Osteocyte (in vitro differentiated cells): ENCODE measurements around the gene ZBTB8OS. TPM values are rescaled to one million over a fixed set of nuclear protein-coding genes. Genes with fewer than 3 reads are reported as not detected.

Experiments used
- DNase-seq: peaks from one replicate; pipeline ENCODE4 v3.0.0; 2021; ENCODE audit warnings: mixed read lengths; ENCODE audit not compliant: unreplicated experiment; ENCODE audit errors: extremely low spot score
- H3K27ac Mint-ChIP-seq: one replicate; pipeline ENCODE4 v1.8.0; 2021; ENCODE audit warnings: mild to moderate bottlenecking, mixed read lengths; ENCODE audit not compliant: unreplicated experiment
- H3K27me3 Mint-ChIP-seq: one replicate; pipeline ENCODE4 v1.8.0; 2021; ENCODE audit warnings: mixed read lengths; ENCODE audit not compliant: unreplicated experiment
- H3K36me3 Mint-ChIP-seq: one replicate; pipeline ENCODE4 v1.8.0; 2021; ENCODE audit warnings: mixed read lengths; ENCODE audit not compliant: unreplicated experiment
- H3K4me1 Mint-ChIP-seq: one replicate; pipeline ENCODE4 v1.8.0; 2021; ENCODE audit warnings: mixed read lengths; ENCODE audit not compliant: unreplicated experiment
- H3K4me3 Mint-ChIP-seq: one replicate; pipeline ENCODE4 v1.8.0; 2021; ENCODE audit warnings: mild to moderate bottlenecking, moderate library complexity, mixed read lengths; ENCODE audit not compliant: unreplicated experiment
- H3K9me3 Mint-ChIP-seq: one replicate; pipeline ENCODE4 v1.8.0; 2021; ENCODE audit warnings: mixed read lengths; ENCODE audit not compliant: unreplicated experiment
- CTCF ChIP-seq: fragments of 200-600 bp; sonication (generic); IDR thresholded peaks from 2 replicates; pipeline ENCODE4 v1.5.0; 2021; ENCODE audit warnings: antibody characterized with exemption, mild to moderate bottlenecking, moderate library complexity
- total RNA-seq: library from RNA; stranded (reverse); gene quantifications from 2 replicates; pipeline ENCODE4 v1.2.1, GENCODE V29; 2021

ZBTB8OS gene
- total RNA-seq, 1 donor from 2014 or later = 33.2 TPM

- no peaks in the 10 kb centered on the region for H3K4me1 Mint-ChIP-seq
- H3K36me3 Mint-ChIP-seq = peaks cover 22% of the 10 kb centered on the region
- DNase-seq = no peak
- no peak for TF ChIP-seq CTCF
- H3K27ac Mint-ChIP-seq = no peak overlapping the region
- H3K4me3 Mint-ChIP-seq = no peak overlapping the region
- H3K9me3 Mint-ChIP-seq = no peaks in the 10 kb centered on the region
- no peaks in the 10 kb centered on the region for H3K27me3 Mint-ChIP-seq
These were observed 26.6 kb downstream of the ZBTB8OS start for GRCh38 chr1:32623775-32624174.

GRCh38 chr1:32622806-32623681 is 27.3 kb downstream of the ZBTB8OS start:
- peaks cover 22% of the 10 kb centered on the region for H3K36me3 Mint-ChIP-seq
- DNase-seq = no peak
- no peaks in the 10 kb centered on the region for H3K27me3 Mint-ChIP-seq
- no peaks in the 10 kb centered on the region for H3K4me1 Mint-ChIP-seq
- H3K4me3 Mint-ChIP-seq = no peak overlapping the region
- no peak overlapping the region for H3K27ac Mint-ChIP-seq
- no peaks in the 10 kb centered on the region for H3K9me3 Mint-ChIP-seq
- TF ChIP-seq CTCF = no peak

GRCh38 chr1:32622205-32622604 is 28.1 kb downstream of the ZBTB8OS start:
- Mint-ChIP-seq H3K36me3 (peaks cover 18% of the 10 kb centered on the region), H3K4me1 (no peaks in the 10 kb centered on the region), H3K9me3 (no peaks in the 10 kb centered on the region), H3K4me3 (no peak overlapping the region), H3K27ac (no peak overlapping the region), H3K27me3 (no peaks in the 10 kb centered on the region)
- TF ChIP-seq CTCF = no peak
- DNase-seq = no peak

- H3K27ac Mint-ChIP-seq = no peak overlapping the region
- H3K9me3 Mint-ChIP-seq = no peaks in the 10 kb centered on the region
- peak; percentile 42 for TF ChIP-seq CTCF
- no peaks in the 10 kb centered on the region for H3K27me3 Mint-ChIP-seq
- no peaks in the 10 kb centered on the region for H3K4me1 Mint-ChIP-seq
- H3K4me3 Mint-ChIP-seq = no peak overlapping the region
- no peak for DNase-seq
- peaks cover 18% of the 10 kb centered on the region for H3K36me3 Mint-ChIP-seq
These were observed 30.5 kb downstream of the ZBTB8OS start for GRCh38 chr1:32619701-32620485.

- no peak overlapping the region for H3K4me3 Mint-ChIP-seq
- no peaks in the 10 kb centered on the region for H3K9me3 Mint-ChIP-seq
- H3K27me3 Mint-ChIP-seq = no peaks in the 10 kb centered on the region
- H3K4me1 Mint-ChIP-seq = no peaks in the 10 kb centered on the region
- TF ChIP-seq CTCF = no peak
- peaks cover 18% of the 10 kb centered on the region for H3K36me3 Mint-ChIP-seq
- H3K27ac Mint-ChIP-seq = no peak overlapping the region
- DNase-seq = no peak
These were observed 31.6 kb downstream of the ZBTB8OS start for GRCh38 chr1:32618673-32619221.
